ENCODE results near the gene DMD. TPM values are rescaled to one million over a fixed set of nuclear protein-coding genes. Genes with fewer than 3 reads are reported as not detected.
A peak's percentile ranks its signal among the peaks of the same experiment; 100 is the strongest.
"Not testable (repeated sequence)": the region's sequence is repeated elsewhere in the genome, so short reads cannot be mapped to it uniquely, and the experiment has no call there.

The DMD gene
- total and polyA plus RNA-seq, 8 donors = 6.8 to 117 (median 44.2) TPM

GRCh38 chrX:32538554-32538953, 672.8 kb downstream of the DMD start:
- 80 to 94% (median 92%) methylated on average over 8 of the region's 8 CpGs for WGBS, 5 donors
- Histone ChIP-seq H3K27me3 (no peaks in the 10 kb centered on the region), H3K36me3 (no peaks in the 10 kb centered on the region), H3K4me3 (no peak overlapping the region), H3K9me3 (no peaks in the 10 kb centered on the region), H3K27ac (no peak overlapping the region), H3K4me1 (no peaks in the 10 kb centered on the region)
- DNase-seq = no peak
- intact Hi-C loops (cut with DNase I; ENCODE audit: low total_unique reads) = no loop called here
- no peak for TF ChIP-seq CTCF (IDR thresholded peaks at IDR 0.05)
- no peak for TF ChIP-seq POLR2AphosphoS5 (IDR thresholded peaks at IDR 0.05)
- no peak for TF ChIP-seq EP300 (IDR thresholded peaks at IDR 0.05)
- no peak for TF ChIP-seq POLR2A (IDR thresholded peaks at IDR 0.05)

GRCh38 chrX:32533848-32534247, 677.5 kb downstream of the DMD start:
- no peak overlapping the region for H3K27ac ChIP-seq
- no peaks in the 10 kb centered on the region for H3K9me3 ChIP-seq
- H3K4me1 ChIP-seq = no peaks in the 10 kb centered on the region
- H3K4me3 ChIP-seq = no peak overlapping the region
- 63 to 92% (median 86%) methylated on average over 4 of the region's 4 CpGs for WGBS, 5 donors
- DNase-seq = no peak
- no peaks in the 10 kb centered on the region for H3K36me3 ChIP-seq
- intact Hi-C loops (cut with DNase I; ENCODE audit: low total_unique reads) = no loop called here
- TF ChIP-seq CTCF (IDR thresholded peaks at IDR 0.05) = no peak
- TF ChIP-seq POLR2A (IDR thresholded peaks at IDR 0.05) = no peak
- TF ChIP-seq EP300 (IDR thresholded peaks at IDR 0.05) = no peak
- TF ChIP-seq POLR2AphosphoS5 (IDR thresholded peaks at IDR 0.05) = no peak
- H3K27me3 ChIP-seq = no peaks in the 10 kb centered on the region

GRCh38 chrX:32532262-32532661, 679.1 kb downstream of the DMD start:
- no peak for DNase-seq
- Histone ChIP-seq H3K9me3 (no peaks in the 10 kb centered on the region), H3K4me3 (no peak overlapping the region), H3K4me1 (no peaks in the 10 kb centered on the region), H3K36me3 (no peaks in the 10 kb centered on the region), H3K27ac (no peak overlapping the region), H3K27me3 (no peaks in the 10 kb centered on the region)
- intact Hi-C loops (cut with DNase I; ENCODE audit: low total_unique reads) = no loop called here
- 69 to 91% (median 80%) methylated on average over 4 of the region's 4 CpGs for WGBS, 5 donors
- no peak for TF ChIP-seq EP300 (IDR thresholded peaks at IDR 0.05)
- no peak for TF ChIP-seq CTCF (IDR thresholded peaks at IDR 0.05)
- TF ChIP-seq POLR2AphosphoS5 (IDR thresholded peaks at IDR 0.05) = no peak

- DNase-seq = peak in 1 of 2 donors; percentile 78
- H3K4me1 ChIP-seq = no peaks in the 10 kb centered on the region
- H3K27me3 ChIP-seq = no peaks in the 10 kb centered on the region
- 0 to 3% (median 2%) methylated on average over 3 of the region's 3 CpGs for WGBS, 5 donors
- intact Hi-C loops (cut with DNase I; ENCODE audit: low total_unique reads) = no loop called here
- no peak overlapping the region for H3K27ac ChIP-seq
- no peak for TF ChIP-seq EP300 (IDR thresholded peaks at IDR 0.05)
- peak in 4 of 7 experiments; percentile 12 to 44 (median 26) for TF ChIP-seq CTCF (IDR thresholded peaks at IDR 0.05)
- no peaks in the 10 kb centered on the region for H3K36me3 ChIP-seq
- peak overlapping the region in 2 of 4 donors; percentile 13 to 23 for H3K4me3 ChIP-seq
- H3K9me3 ChIP-seq = no peaks in the 10 kb centered on the region
These were observed 680.4 kb downstream of the DMD start for GRCh38 chrX:32530802-32531403.

- H3K27me3 ChIP-seq; H3K4me1 ChIP-seq; H3K27ac ChIP-seq; H3K4me3 ChIP-seq; H3K9me3 ChIP-seq; DNase-seq; H3K36me3 ChIP-seq; intact Hi-C loops (cut with DNase I; ENCODE audit: low total_unique reads): not testable (repeated sequence)
These were observed 682.9 kb downstream of the DMD start for GRCh38 chrX:32528451-32528850.
